GM08714 (cell line): ENCODE data around the gene METTL25B.

Source experiments
- H3K4me3 ChIP-seq: fragments of 200-500 bp; sonication (Bioruptor generic); 2 replicates; pipeline ENCODE4 v1.5.1; 2014; ENCODE audit warnings: mild to moderate bottlenecking, low read length, inconsistent platforms
- ZNF274 ChIP-seq: IDR thresholded peaks from 2 replicates; pipeline ENCODE4 v1.6.1; 2012; ENCODE audit warnings: mild to moderate bottlenecking, low read depth, low read length

Gene METTL25B

GRCh38 chr1:156692925-156693847 is 35.1 kb upstream of the METTL25B start:
- H3K4me3 ChIP-seq: no peak overlapping the region
- TF ChIP-seq ZNF274: no peak

DNA sequence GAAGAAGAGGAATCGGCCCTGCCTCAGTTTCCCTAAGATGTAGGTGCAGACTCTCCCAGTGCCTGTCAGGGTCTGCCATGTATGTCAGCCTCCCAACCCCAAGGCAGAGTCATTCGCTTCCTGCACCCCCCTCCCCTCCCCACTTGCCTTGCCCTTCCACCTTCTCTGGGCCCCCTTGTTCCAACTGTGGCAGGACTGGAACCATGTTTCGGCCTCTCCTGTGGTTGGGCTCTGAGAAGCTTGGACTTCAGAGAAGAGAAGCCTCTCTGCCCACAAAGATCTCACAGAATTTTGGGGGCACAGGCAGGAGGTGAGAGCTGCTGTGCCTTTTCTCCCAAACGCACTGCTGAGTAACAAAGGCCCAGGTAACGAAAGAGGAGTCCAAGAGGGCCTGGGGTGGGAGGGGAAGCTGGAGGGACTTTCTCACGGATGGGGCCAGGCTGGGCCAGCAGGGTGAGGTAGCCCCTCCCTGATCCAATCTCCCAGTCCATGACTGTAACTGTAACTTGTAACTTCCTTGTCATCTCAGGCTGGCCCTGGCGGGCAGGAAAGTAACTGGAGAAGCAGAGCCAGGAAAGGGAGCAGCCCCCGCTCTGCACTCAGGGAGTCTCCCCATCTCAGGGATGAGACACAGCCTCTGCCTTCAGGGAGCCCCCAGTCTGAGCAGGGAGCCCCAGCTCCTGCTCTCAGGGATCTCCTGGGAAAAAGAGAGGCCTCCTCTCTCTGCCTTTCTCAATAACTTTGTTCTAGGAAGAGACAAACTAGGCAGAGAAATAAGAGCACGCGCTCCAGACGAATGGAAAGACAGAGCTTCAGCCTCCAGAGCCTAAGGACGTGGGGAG is 34.2 kb upstream of the METTL25B start:
- TF ChIP-seq ZNF274: no peak
- H3K4me3 ChIP-seq: no peak overlapping the region

DNA sequence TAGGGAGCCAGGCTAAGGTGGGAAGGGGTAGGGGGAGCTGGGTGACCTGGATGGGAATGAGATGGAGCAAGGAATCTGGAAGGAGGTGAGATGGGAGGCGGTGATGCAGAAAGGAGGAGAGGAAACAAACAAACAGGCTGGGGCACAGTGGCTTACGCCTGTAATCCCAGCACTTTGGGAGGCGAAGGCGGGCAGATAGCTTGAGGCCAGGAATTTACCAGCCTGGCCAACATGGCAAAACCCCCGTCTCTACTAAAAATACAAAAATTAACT is 33.6 kb upstream of the METTL25B start:
- TF ChIP-seq ZNF274: no peak
- H3K4me3 ChIP-seq: no peak overlapping the region

- H3K4me3 ChIP-seq: no peak overlapping the region
- no peak for TF ChIP-seq ZNF274
Measured at GRCh38 chr1:156696755-156697154, 31.5 kb upstream of the METTL25B start.

- no peak overlapping the region for H3K4me3 ChIP-seq
- TF ChIP-seq ZNF274: no peak
Measured at GRCh38 chr1:156697481-156697880, 30.8 kb upstream of the METTL25B start.

DNA sequence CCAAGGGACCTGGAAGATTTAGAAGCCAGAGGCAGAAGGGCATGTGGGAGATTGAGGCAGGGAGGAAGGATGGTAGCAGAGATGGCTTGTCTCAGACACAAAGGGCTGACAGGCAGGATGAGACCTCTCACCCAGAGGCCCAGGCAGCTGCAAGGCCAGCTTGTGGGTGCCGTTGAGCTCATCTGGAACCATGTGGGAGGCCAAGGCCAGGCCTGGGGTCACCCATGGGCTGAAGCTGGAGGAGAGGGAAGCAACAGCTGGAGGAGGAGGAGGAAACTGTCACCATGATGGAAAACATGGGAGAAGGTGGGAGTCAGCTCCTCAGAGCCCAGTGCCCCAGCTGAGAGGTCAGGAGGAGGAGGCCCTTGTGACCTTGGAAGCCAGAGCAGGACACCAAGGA is 29.3 kb upstream of the METTL25B start:
- no peak for TF ChIP-seq ZNF274
- no peak overlapping the region for H3K4me3 ChIP-seq

GRCh38 chr1:156700736-156701531 is 27.3 kb upstream of the METTL25B start:
- no peak for TF ChIP-seq ZNF274
- no peak overlapping the region for H3K4me3 ChIP-seq

DNA sequence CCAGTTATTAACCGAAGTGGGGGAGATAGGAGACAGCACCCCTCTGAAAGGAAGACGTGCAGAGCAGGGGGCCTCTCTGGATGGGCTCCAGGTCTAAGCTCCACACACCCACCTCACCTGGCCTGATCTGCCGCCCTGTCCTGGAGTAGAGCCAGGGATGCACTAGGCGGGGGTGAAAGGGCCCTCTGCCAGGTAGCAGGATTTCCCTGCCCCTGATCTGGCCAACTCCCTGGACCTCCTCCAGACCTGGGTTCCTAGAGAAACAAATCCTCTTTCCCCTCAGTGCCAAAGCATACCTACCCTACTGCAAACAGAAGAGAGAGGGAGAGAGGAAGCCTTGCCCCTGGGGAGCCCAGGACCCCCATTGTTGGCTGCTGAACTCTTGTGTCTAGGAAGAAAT is 24.9 kb upstream of the METTL25B start:
- H3K4me3 ChIP-seq: no peak overlapping the region

DNA sequence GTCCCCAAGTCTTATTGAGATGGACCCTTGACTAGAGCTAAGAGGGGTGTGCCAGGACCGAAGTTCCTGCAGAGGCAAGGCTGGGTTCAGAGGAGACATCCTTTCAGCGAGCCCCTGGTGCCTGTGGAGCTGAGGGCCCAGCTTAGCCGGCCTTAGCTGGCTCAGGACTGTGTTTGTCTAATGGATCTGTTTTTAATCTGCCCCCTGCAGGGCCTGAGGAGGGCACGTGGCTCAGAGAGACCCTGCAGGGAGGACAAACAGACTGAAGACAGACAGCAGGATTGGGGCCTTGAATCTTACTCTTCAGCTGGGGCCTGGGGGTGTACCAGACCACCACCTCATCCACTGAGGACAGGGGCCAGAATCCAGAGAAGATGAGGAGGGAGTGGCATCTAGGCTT is 24.5 kb upstream of the METTL25B start:
- no peak overlapping the region for H3K4me3 ChIP-seq
- no peak for TF ChIP-seq ZNF274

More for the DNA sequence above, 24.9 kb upstream of the METTL25B start:
- TF ChIP-seq ZNF274: no peak

DNA sequence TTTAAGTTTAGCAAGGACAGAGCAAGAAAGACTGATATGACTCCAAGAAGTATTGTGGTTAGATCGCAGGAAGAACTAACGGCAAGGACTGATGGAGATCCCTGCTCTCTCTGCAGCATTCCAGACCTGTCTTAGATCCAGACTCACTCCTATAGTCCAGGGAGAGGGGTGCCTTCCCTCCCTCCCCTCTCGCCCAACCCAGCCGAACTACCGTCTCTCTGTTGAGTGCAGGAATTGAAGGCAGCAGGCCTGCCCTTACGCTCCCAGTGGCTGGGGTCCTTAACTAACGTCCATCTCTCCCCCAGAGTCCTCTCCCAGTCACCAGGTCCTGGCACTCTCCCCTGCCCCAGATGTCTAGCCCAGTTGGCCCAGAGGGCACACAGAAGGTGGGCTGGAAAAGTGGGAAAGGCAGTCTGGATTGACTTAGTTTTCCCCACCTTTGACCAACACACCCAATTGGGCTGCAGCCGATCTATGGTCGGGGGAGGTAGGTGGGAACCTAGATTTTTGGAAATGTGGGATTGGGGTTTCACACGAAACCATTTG is 24.0 kb upstream of the METTL25B start:
- no peak overlapping the region for H3K4me3 ChIP-seq
- TF ChIP-seq ZNF274: no peak

- no peak for TF ChIP-seq ZNF274
- no peak overlapping the region for H3K4me3 ChIP-seq
Measured at GRCh38 chr1:156704930-156705320, 23.3 kb upstream of the METTL25B start.

DNA sequence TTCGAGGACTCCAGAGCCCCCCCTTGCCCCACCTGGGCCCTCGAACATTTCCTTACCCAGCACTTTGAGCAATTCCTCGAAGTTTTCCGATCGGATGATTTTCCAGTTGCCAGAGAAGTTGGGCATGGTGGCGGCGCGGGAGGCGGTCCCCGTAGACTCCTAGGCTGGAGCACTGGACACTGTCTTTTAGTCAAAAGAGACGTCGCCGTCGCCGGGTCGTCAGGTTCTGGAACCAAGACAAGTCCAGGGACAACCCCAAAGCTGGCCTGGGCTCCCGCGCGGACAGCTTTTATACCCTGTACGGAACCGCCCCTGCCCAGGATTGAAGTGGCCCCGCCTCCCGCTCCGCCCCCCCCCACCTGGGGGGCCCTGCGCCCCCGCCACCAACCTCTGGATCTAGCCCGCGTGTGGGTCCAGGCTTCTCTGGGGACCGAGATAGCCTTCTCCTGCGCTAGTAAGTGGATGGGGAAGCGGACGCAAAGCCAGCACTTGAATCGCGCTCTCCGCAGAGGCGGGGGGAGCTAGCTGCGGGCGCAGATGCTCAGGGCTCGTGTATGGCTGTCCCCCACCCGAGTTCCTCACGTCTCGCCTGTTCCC is 22.9 kb upstream of the METTL25B start, which contains the start of gene CRABP2:
Gene CRABP2, minus strand, starts transcription at position 263 of the 597 bp plus-strand sequence. Its CDS starts 137 bp downstream, at position 126.
- TF ChIP-seq ZNF274: no peak
- H3K4me3 ChIP-seq: peak within 1 kb of the TSS; percentile 6; the same call in 1 of the 2 replicates

- H3K4me3 ChIP-seq: peak overlapping the region; percentile 6; the same call in 1 of the 2 replicates
Measured at GRCh38 chr1:156705918-156706656, 22.2 kb upstream of the METTL25B start.

More at GRCh38 chr1:156705918-156706656, 22.2 kb upstream of the METTL25B start:
- no peak for TF ChIP-seq ZNF274
